WERI-Rb-1 (cell line): ENCODE data around the gene BMP3.

Experiments
- DNase-seq: peaks from one replicate; pipeline ENCODE4 v3.0.0-alpha.2; 2020
- H3K27ac ChIP-seq: fragments of 250-450 bp; sonication (Bioruptor Pico); 2 replicates; pipeline ENCODE4 v1.5.1; 2020; ENCODE audit warnings: mild to moderate bottlenecking, moderate library complexity
- H3K27me3 ChIP-seq: fragments of 250-450 bp; sonication (Bioruptor Pico); 2 replicates; pipeline ENCODE4 v1.5.1; 2021; ENCODE audit warnings: mild to moderate bottlenecking, low read depth, moderate library complexity; ENCODE audit not compliant: insufficient read depth, severe bottlenecking
- H3K36me3 ChIP-seq: fragments of 250-450 bp; sonication (Bioruptor Pico); 2 replicates; pipeline ENCODE4 v1.5.1; 2020; ENCODE audit warnings: mild to moderate bottlenecking, moderate library complexity
- H3K4me3 ChIP-seq: 2 replicates; pipeline ENCODE4 v1.5.1; 2011; ENCODE audit warnings: low read depth, mild to moderate bottlenecking, control low read depth, low read length
- H3K9me3 ChIP-seq: fragments of 250-450 bp; sonication (Bioruptor Pico); 2 replicates; pipeline ENCODE4 v1.5.1; 2021; ENCODE audit warnings: mild to moderate bottlenecking, moderate library complexity; ENCODE audit not compliant: severe bottlenecking
- CTCF ChIP-seq: IDR thresholded peaks from 2 replicates; pipeline ENCODE4 v1.5.1; 2011; ENCODE audit warnings: low read depth, mild to moderate bottlenecking, control low read depth, inconsistent platforms, low read length

Gene BMP3

GRCh38 chr4:81023484-81023883 is 7.0 kb upstream of the BMP3 start:
- TF ChIP-seq CTCF, result no peak
- H3K27ac ChIP-seq, result no peak overlapping the region
- H3K4me3 ChIP-seq, result no peak overlapping the region
- H3K9me3 ChIP-seq, result no peaks in the 10 kb centered on the region
- DNase-seq, result no peak
- H3K27me3 ChIP-seq, result peaks cover 6% of the 10 kb centered on the region
- H3K36me3 ChIP-seq, result no peaks in the 10 kb centered on the region

- H3K36me3 ChIP-seq, result no peaks in the 10 kb centered on the region
- H3K9me3 ChIP-seq, result no peaks in the 10 kb centered on the region
- peak overlapping the region; percentile 57 for H3K4me3 ChIP-seq
- TF ChIP-seq CTCF, result no peak
- peak; percentile 18 for DNase-seq
- H3K27me3 ChIP-seq, result peaks cover 44% of the 10 kb centered on the region
- no peak overlapping the region for H3K27ac ChIP-seq
Observed at GRCh38 chr4:81030981-81031791, 678 bp downstream of the BMP3 start.

- Histone ChIP-seq H3K9me3 (no peaks in the 10 kb centered on the region), H3K27me3 (peaks cover 49% of the 10 kb centered on the region), H3K27ac (no peak overlapping the region), H3K4me3 (no peak overlapping the region), H3K36me3 (no peaks in the 10 kb centered on the region)
- no peak for DNase-seq
- no peak for TF ChIP-seq CTCF
Observed at GRCh38 chr4:81031796-81032551, 1.5 kb downstream of the BMP3 start.

- Histone ChIP-seq H3K9me3 (no peaks in the 10 kb centered on the region), H3K4me3 (no peak overlapping the region), H3K27ac (no peak overlapping the region), H3K36me3 (no peaks in the 10 kb centered on the region), H3K27me3 (peaks cover 51% of the 10 kb centered on the region)
- no peak for TF ChIP-seq CTCF
- no peak for DNase-seq
Observed at GRCh38 chr4:81032771-81033684, 2.5 kb downstream of the BMP3 start.

DNA sequence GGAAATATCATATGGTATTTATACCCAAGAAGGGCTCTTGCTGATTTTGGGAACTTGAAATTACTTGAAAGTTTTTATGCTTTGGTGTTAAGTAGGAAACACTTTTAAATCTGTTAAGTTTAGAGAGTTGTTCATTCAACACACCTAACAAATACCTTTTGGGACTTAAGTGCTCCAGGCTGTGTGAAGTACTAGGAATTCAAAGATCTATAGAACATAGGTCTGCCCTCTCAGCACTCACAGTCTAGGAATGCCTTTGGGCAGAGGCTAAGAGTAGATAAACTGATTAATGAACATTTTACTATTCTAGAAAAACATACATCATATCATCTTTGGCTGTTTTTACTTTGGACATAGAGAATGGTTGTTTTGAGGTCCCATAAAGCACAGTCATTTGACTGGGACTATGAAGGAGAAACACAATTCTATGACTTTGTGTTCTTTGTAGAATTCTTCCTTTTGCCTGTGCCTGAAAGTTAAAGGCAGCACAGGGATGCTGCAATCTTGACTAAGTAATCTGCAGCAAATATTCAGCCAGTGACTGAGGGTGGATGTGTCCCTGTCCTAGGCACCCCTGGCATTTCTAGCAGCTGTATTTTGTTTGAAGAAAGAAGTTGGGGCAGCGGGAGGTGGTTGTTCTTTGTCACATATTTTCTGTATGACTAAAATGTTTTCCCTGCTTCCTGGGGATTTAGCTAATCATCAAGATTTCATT is 8.3 kb downstream of the BMP3 start:
- H3K27ac ChIP-seq, result no peak overlapping the region
- no peaks in the 10 kb centered on the region for H3K9me3 ChIP-seq
- H3K27me3 ChIP-seq, result peaks cover 24% of the 10 kb centered on the region
- DNase-seq, result no peak
- H3K36me3 ChIP-seq, result no peaks in the 10 kb centered on the region
- no peak overlapping the region for H3K4me3 ChIP-seq
- TF ChIP-seq CTCF, result no peak
